Transverse colon (tissue), 4 donors: ENCODE measurements around the gene NAMPT. TPM values are rescaled to one million over a fixed set of nuclear protein-coding genes. Genes with fewer than 3 reads are reported as not detected.

ENCODE experiments used
- DNase-seq: peaks from one replicate; pipeline ENCODE4 v3.0.0-alpha.2; 2019
- H3K27ac ChIP-seq, 4 donors: fragments of 200-600 bp; sonication (generic); 2 replicates each; pipeline ENCODE4 v1.5.1; 2016 to 2018; ENCODE audit warnings: inconsistent platforms in 4 of 4
- H3K27me3 ChIP-seq: fragments of 200-600 bp; sonication (generic); 2 replicates; pipeline ENCODE4 v1.5.1; 2017; ENCODE audit warnings: inconsistent platforms
- H3K36me3 ChIP-seq, 4 donors: fragments of 200-600 bp; sonication (generic); 2 replicates each; pipeline ENCODE4 v1.5.1; 2017 to 2019; ENCODE audit warnings: inconsistent platforms in 4 of 4
- H3K4me1 ChIP-seq, 4 donors: fragments of 200-600 bp; sonication (generic); 2 replicates each; pipeline ENCODE4 v1.5.1; 2017 to 2020; ENCODE audit warnings: inconsistent platforms in 4 of 4
- H3K4me3 ChIP-seq, 4 donors: fragments of 200-600 bp; sonication (generic); 1 replicate in 1 of 4; 2 replicates in 3 of 4; pipeline versions ENCODE4 v1.5.1 to v1.6.1; 2017 to 2019; ENCODE audit warnings: inconsistent platforms in 4 of 4
- H3K9me3 ChIP-seq, 2 donors: fragments of 200-600 bp; sonication (generic); 2 replicates each; pipeline ENCODE4 v1.5.1; 2017 to 2019; ENCODE audit warnings: inconsistent platforms in 2 of 2
- CTCF ChIP-seq, 5 experiments: fragments of 200-600 bp in 3 of 5; fragments of 450-650 bp in 2 of 5; sonication (generic) in 3 of 5; IDR thresholded peaks; 1 replicate in 2 of 5; 2 replicates in 3 of 5; pipeline ENCODE4 v1.5.1; 2016 to 2017; ENCODE audit warnings: antibody characterized with exemption in 5 of 5, inconsistent platforms in 3 of 5, mild to moderate bottlenecking in 2 of 5, moderate library complexity in 1 of 5
- EP300 ChIP-seq: sonication (generic); formaldehyde crosslinking; IDR thresholded peaks from one replicate; pipeline ENCODE4 v1.6.1; 2017; ENCODE audit warnings: antibody characterized with exemption, low read depth
- POLR2A ChIP-seq: fragments of 450-650 bp; IDR thresholded peaks from one replicate; pipeline ENCODE4 v1.6.1; 2016; ENCODE audit warnings: antibody characterized with exemption, mild to moderate bottlenecking, moderate library complexity
- POLR2AphosphoS5 ChIP-seq, 3 donors: sonication (generic); formaldehyde crosslinking; IDR thresholded peaks; one replicate each; pipeline ENCODE4 v1.6.1; 2016; ENCODE audit warnings: antibody characterized with exemption in 3 of 3
- WGBS, 2 donors: methylation state at CpG; one replicate each; pipeline ENCODE4 v1.1.5; 2018; ENCODE audit warnings: low coverage in 1 of 2; 5-methylcytosine and 5-hydroxymethylcytosine counted together
- in situ Hi-C, 4 donors: fragments of 200-750 bp; cut with MboI; loops; one replicate each; pipeline versions ENCODE4 v1.15.0 to v1.15.1; 2017; ENCODE audit warnings: low sequenced_read_pairs in 3 of 4, low pct_ligation_motif_present in 1 of 4, low pct_unique_long_range_greater_than_20kb in 1 of 4
- intact Hi-C: fragments of 100-400 bp; cut with DNase I; formaldehyde crosslinking; loops from one replicate; pipeline ENCODE4 v1.15.1; 2023; ENCODE audit warnings: low total_unique reads
- total RNA-seq, 4 donors: library from RNA; depleted of rRNA; stranded (reverse); fragments of >200 nt; gene quantifications; one replicate each; pipeline ENCODE4 v1.1.0, GENCODE V29; 2016

The NAMPT gene
- total RNA-seq, 4 donors from 2014 or later: 31.4 to 132 (median 105) TPM

GRCh38 chr7:106288263-106288662, 3.5 kb upstream of the NAMPT start:
- no peak for DNase-seq
- Histone ChIP-seq H3K9me3 (no peaks in the 10 kb centered on the region), H3K27ac (peak overlapping the region in 3 of 4 donors; percentile 54 to 98 (median 66)), H3K4me1 (peaks cover 4 to 54% (median 21%) of the 10 kb centered on the region in 4 donors), H3K27me3 (no peaks in the 10 kb centered on the region), H3K4me3 (no peak overlapping the region), H3K36me3 (no peaks in the 10 kb centered on the region)
- TF ChIP-seq POLR2A: no peak
- no peak for TF ChIP-seq CTCF (IDR thresholded peaks at IDR 0.05)
- no peak for TF ChIP-seq EP300
- no peak for TF ChIP-seq POLR2AphosphoS5 (IDR thresholded peaks at IDR 0.05)
- intact Hi-C loops: no loop called here
- 84 to 85% methylated on average over 5 to 7 of the region's 7 CpGs for WGBS, 2 donors
- in situ Hi-C loops: no loop called here

- WGBS, 2 donors: 75 to 83% methylated on average over 1 to 3 of the region's 3 CpGs
- H3K27ac ChIP-seq: peak overlapping the region; percentile 33 to 98 (median 60)
- TF ChIP-seq POLR2AphosphoS5 (IDR thresholded peaks at IDR 0.05) (peak in 1 of 3 donors; percentile 41), POLR2A (no peak), EP300 (no peak), CTCF (IDR thresholded peaks at IDR 0.05) (no peak)
- peak; percentile 56 for DNase-seq
- H3K27me3 ChIP-seq: no peaks in the 10 kb centered on the region
- intact Hi-C loops (no loop called here), in situ Hi-C loops (no loop called here)
- H3K36me3 ChIP-seq: no peaks in the 10 kb centered on the region
- H3K4me1 ChIP-seq: peaks cover 4 to 59% (median 26%) of the 10 kb centered on the region in 4 donors
- no peak overlapping the region for H3K4me3 ChIP-seq
- no peaks in the 10 kb centered on the region for H3K9me3 ChIP-seq
Measured at GRCh38 chr7:106287786-106288185, 3.0 kb upstream of the NAMPT start.

- intact Hi-C loops: no loop called here
- 18 to 19% methylated on average over 14 of the region's 14 CpGs for WGBS, 2 donors
- Histone ChIP-seq H3K27ac (peak overlapping the region; percentile 96 to 99 (median 98)), H3K9me3 (no peaks in the 10 kb centered on the region), H3K36me3 (no peaks in the 10 kb centered on the region), H3K4me3 (peak overlapping the region; percentile 60 to 98 (median 82)), H3K4me1 (peaks cover under 1 to 67% (median 35%) of the 10 kb centered on the region in 4 donors), H3K27me3 (no peaks in the 10 kb centered on the region)
- in situ Hi-C loops: no loop called here
- TF ChIP-seq EP300 (no peak), POLR2AphosphoS5 (IDR thresholded peaks at IDR 0.05) (no peak), CTCF (IDR thresholded peaks at IDR 0.05) (no peak), POLR2A (no peak)
- no peak for DNase-seq
Measured at GRCh38 chr7:106285855-106286492, 1.2 kb upstream of the NAMPT start.

- WGBS, 2 donors: 0 to 1% methylated on average over 5 to 18 of the region's 70 CpGs
- intact Hi-C loops (no loop called here), in situ Hi-C loops (no loop called here)
- H3K4me1 ChIP-seq: peaks cover 0 to 69% (median 34%) of the 10 kb centered on the region in 4 donors
- peak; percentile 100 for DNase-seq
- H3K27ac ChIP-seq: peak overlapping the region; percentile 96 to 99 (median 98)
- no peaks in the 10 kb centered on the region for H3K36me3 ChIP-seq
- no peaks in the 10 kb centered on the region for H3K27me3 ChIP-seq
- TF ChIP-seq POLR2A: peak; percentile 77
- TF ChIP-seq POLR2AphosphoS5 (IDR thresholded peaks at IDR 0.05): peak; percentile 79 to 84 (median 80)
- no peak for TF ChIP-seq CTCF (IDR thresholded peaks at IDR 0.05)
- peak; percentile 93 for TF ChIP-seq EP300
- peak overlapping the region; percentile 60 to 98 (median 82) for H3K4me3 ChIP-seq
- H3K9me3 ChIP-seq: no peaks in the 10 kb centered on the region
Measured at GRCh38 chr7:106285051-106285854, 470 bp upstream of the NAMPT start.
